GM21529 (cell line): ENCODE results near the gene ISYNA1.

Experiments
- ATAC-seq: cut with Tn5 transposase; IDR thresholded peaks from one replicate; pipeline ENCODE4 v1.9.1; 2021; ENCODE audit not compliant: unreplicated experiment

Gene ISYNA1

GRCh38 chr19:18433015-18433691, 4.8 kb downstream of the ISYNA1 start:
- no peak for ATAC-seq

DNA sequence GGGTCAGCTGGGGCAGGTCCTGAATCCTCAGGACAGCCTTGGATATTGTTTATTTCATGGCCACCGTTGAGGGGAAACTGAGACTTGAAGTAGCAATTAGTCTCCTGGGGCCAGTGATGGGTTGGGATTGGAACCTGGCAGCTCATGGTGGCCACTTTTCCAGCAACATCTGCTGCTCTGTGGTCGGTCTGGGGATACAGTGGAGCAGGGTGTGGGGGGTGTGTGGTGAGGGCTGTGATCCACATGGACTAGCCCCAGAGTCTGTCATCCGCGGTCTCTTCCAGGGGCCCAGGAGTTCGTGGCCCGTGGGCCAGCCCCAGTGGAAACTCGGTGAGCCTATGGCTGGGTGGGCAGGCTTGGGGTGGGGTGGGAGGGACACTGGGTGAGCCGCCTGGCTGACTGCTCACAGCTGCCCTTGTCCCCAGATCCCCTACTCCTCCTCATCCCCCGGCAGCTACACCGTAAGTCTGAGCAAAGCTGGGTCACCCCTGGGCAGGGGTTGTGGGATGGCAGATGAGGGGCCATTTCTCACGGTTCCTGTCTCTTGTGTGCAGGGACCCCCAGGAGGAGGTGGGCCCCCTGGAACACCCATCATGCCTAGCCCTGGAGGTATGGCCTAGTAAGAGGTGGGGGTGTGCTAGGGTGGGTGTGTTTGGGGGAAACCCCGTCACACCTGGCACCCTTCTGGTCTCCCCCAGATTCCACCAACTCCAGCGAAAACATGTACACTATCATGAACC, 5.5 kb downstream of the ISYNA1 start:
- ATAC-seq = no peak

DNA sequence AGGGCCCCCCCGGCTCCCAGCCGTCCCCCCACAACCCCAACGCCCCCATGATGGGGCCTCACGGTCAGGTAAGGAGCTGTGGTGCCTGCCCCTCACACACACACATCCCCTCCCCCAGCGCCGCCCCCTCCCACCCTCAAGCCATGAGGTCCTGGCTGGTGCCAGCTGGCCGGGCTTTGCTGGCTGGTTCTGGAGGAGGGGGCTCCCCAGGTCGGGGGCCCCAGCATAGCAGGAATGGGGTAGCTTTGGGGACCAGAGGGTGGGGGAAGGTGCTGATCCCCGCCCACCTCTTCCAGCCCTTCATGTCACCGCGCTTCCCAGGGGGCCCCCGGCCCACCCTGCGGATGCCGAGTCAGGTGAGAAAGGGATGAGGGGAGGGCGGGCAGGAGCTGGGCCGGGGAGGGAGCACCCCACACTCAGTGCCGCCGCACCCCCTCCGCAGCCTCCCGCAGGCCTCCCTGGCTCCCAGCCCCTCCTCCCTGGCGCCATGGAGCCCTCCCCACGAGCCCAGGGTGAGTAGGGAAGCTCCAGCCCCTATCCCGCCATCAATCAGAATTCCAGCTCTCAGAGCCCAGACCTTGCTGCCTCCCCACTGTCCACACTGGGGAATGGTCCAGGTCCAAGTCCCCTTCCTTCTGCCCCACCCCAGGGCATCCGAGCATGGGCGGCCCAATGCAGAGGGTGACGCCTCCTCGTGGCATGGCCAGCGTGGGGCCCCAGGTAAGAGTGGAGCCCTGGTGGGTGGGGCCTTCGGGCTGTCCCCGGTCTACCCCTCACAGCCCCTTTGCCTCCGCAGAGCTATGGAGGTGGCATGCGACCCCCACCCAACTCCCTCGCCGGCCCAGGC, 6.4 kb downstream of the ISYNA1 start:
- no peak for ATAC-seq

GRCh38 chr19:18430417-18431144, 7.4 kb downstream of the ISYNA1 start:
- no peak for ATAC-seq

GRCh38 chr19:18429717-18430416, 8.1 kb downstream of the ISYNA1 start:
- ATAC-seq = no peak

- ATAC-seq = peak; percentile 54
Measured at GRCh38 chr19:18428787-18429674, 8.9 kb downstream of the ISYNA1 start.

GRCh38 chr19:18428173-18428786, 9.7 kb downstream of the ISYNA1 start:
- ATAC-seq = no peak

GRCh38 chr19:18427743-18428113, 10.2 kb downstream of the ISYNA1 start:
- no peak for ATAC-seq

- no peak for ATAC-seq
Measured at GRCh38 chr19:18427080-18427742, 10.7 kb downstream of the ISYNA1 start.

DNA sequence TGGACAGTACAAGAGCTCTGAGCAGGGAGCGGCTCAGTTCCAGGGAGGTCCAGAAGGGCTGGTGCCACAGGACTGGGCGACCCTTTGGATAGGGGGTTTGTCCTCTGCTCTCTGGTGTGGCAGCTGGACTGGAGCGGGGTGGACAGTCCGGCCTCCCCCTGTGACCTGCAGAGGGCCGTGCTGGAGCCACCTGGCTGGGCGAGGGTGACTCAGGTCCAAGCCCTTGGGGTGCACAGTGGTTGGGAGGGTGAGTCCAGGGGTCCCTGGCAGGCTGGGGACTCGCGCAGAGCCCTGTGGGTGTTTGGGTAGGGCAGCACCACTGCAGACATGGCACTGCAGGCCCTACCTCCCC, 11.5 kb downstream of the ISYNA1 start:
- no peak for ATAC-seq

DNA sequence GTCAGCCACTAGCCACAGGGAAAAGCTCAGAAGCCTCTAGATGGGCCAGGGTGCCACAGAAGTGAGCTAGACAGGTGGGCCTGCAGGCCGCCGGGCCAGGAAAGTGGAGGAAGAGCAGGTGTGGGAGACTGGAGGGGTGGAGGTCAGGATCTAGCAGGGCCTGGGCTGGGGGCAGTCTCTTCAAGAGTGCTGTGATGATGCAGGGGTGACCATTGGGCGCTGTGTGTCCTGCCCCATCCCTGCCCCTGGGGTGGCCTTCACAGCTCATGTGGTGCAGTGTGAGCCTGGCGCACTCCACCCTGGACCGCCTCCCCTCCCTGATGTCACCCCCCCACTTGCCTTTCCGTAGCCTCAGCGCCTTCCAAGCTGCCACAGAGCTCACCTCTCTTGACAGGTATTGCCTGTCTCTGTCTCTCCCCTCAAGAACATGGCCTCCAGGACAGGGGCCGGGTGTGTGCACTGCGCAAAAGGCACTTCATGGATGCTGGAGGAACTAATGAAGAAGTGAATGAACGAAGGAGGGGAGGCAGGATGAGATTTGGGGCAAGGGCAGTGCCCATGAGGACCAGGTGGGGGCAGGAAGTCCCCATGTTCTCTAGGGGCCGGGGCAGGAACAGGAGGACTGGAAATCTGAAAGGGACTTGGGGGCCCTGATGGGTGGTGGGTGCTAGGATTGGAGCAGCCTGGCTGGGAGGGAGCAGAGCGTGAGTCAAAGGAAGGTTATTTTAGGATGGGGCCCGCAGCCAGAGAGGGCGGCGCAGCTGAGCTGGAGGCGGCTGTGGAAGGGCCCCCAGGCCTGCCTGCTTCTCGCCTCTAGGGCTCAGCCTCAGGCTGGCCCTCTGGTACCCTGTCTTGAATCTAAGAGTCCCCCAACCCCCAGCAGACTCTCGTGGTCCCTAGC, 12.2 kb downstream of the ISYNA1 start:
- ATAC-seq = no peak

DNA sequence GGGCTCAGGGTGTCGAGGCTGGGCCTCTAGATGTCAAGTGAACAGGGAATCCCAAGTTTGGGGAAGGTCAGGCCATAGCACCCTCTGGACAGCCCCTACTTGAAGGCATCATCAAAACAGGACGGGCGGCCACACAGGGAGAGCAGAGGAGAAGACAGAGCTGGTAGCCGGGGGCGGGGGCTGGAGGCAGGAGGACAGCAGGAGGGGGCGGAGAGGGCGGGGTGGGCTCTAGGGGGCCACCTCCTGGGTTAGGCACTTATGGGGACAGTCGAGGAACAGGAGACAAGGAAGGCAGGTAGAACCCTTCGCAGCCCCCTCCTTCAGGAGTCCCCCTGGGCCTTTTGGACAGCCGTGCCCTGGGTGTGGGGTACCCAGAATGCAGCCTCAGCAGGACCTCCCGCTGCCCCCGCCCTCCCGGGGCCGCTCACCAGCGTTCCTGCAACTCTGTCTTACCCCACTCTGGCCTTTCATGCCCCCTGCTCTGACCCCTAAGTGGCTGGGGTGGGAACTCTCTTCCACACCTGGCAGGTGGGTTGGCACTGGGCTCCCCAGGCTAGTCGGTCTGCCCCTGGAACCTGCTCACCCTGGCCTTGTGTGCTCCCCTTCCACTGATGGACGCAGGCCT, 12.9 kb downstream of the ISYNA1 start:
- ATAC-seq = no peak

GRCh38 chr19:18424122-18424889, 13.6 kb downstream of the ISYNA1 start:
- ATAC-seq = no peak

DNA sequence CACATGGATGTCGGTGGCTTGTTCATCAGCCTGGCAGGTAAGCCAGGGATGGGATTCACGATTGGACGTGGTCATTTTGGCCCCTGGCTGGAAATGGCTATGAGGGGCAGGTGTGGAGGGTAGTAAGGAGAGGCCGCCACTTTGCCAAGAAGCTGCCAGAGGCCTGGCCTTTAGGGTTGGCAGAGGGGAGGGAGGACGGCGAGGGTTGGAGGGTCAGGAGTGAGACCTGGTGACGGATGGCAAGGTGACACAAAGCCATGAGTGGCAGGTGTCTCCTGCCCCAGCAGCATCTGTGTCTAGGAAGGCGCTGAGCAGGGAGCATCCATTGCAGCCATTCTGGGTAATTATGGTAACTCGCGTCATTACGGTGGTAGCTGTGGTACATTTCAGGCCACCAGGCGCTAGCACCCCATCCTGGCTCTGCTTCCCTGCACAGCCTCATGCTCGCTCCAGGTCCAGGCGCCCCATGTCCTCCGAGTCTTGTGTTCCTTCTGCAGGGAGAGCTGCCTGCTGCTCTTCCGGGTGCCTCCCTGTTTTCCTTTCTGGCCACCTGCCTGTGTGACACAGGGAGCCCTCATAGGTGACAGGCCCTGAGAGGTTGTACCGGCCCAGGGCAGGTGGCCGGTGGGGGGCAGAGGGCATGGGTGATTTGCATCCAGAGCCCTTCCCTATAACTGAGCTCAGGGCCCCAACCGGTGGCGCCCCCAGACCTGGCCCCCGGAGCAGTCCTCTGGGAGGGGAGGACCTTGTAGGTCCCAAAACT, 14.5 kb downstream of the ISYNA1 start:
- no peak for ATAC-seq

GRCh38 chr19:18422530-18423191, 15.3 kb downstream of the ISYNA1 start:
- no peak for ATAC-seq
